ENCODE measurements around the gene VTI1B. TPM values are rescaled to one million over a fixed set of nuclear protein-coding genes. Genes with fewer than 3 reads are reported as not detected.
"Not testable (repeated sequence)": the region's sequence is repeated elsewhere in the genome, so short reads cannot be mapped to it uniquely, and the experiment has no call there.

The VTI1B gene
- total RNA-seq, 1 donor from 2014 or later: 108 TPM

GRCh38 chr14:67630186-67630585 lies 44.2 kb downstream of the VTI1B start:
- no peak for DNase-seq (ENCODE audit: low spot score)

- no peak for DNase-seq (ENCODE audit: low spot score)
Observed at GRCh38 chr14:67627519-67627918, 46.9 kb downstream of the VTI1B start.

- DNase-seq (ENCODE audit: low spot score): not testable (repeated sequence)
Observed at GRCh38 chr14:67626131-67626530, 48.3 kb downstream of the VTI1B start.

DNA sequence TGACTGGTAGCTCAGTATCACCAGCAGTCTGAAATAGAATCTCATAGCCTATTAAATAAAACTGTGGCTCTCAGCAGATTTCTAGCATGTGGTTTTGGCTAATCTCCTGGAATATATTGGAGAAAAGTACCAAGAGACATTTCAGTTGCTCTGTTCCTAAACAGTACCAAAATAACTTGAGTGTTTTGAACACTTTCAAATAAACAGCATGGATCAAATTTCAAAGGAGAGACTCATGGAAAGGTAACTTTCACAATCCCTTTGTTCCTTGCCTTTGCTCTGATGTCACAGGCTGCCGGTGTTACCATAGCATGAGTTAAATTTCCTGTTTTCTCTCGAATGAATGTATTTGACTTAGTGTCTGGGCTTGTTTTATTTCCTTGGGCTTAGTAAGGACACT lies 51.3 kb downstream of the VTI1B start:
- DNase-seq (ENCODE audit: low spot score): no peak

- DNase-seq (ENCODE audit: low spot score): peak; percentile 31
Observed at GRCh38 chr14:67622675-67623074, 51.8 kb downstream of the VTI1B start.

GRCh38 chr14:67620217-67620785 lies 54.1 kb downstream of the VTI1B start:
- no peak for DNase-seq (ENCODE audit: low spot score)

DNA sequence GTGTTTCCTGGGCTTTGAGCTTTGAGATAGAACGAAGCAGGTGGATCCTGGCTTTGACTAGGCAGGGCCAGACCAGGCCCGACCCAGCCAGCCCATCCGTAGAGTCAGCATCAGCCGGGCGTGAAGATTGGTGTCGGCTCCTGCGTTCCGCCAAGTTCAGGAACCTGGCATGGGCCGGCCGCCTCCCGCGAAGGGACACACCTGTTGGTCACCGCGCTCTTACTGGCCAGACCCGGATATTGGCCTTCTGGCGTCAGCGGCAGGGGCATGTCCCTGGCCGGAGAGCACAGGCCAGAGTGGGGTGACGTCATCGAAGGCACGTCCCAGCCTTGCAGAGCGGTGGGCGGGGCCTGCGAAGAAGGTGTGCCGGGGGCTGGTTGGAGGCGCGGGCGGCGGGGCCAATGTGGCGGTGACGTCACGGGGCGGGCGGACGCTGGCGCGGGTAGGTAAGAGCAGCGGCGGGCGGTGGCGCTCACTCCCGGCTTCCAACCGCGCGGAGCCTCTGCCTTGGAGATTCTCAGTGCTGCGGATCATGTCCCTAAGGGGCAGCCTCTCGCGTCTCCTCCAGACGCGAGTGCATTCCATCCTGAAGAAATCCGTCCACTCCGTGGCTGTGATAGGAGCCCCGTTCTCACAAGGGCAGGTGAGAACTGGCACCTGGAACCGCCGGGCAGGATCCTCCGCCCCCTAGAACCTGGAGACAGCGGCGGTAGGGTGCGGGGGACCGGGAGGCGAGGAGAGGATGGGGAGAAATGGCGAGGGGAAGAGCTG lies 54.8 kb downstream of the VTI1B start, which contains the start of gene ARG2:
TSS of gene ARG2 (plus strand) at position 475 of the 771 bp plus-strand sequence. CDS start at position 533, 58 bp downstream.
- peak; percentile 98 for DNase-seq (ENCODE audit: low spot score)

GRCh38 chr14:67618617-67619063 lies 55.8 kb downstream of the VTI1B start:
- DNase-seq (ENCODE audit: low spot score): no peak

- no peak for DNase-seq (ENCODE audit: low spot score)
Observed at GRCh38 chr14:67610491-67610890, 63.9 kb downstream of the VTI1B start.

- no peak for DNase-seq (ENCODE audit: low spot score)
Observed at GRCh38 chr14:67609642-67610310, 64.7 kb downstream of the VTI1B start.

GRCh38 chr14:67607646-67608045 lies 66.8 kb downstream of the VTI1B start:
- DNase-seq (ENCODE audit: low spot score): no peak

GRCh38 chr14:67602995-67603545 lies 71.4 kb downstream of the VTI1B start:
- no peak for DNase-seq (ENCODE audit: low spot score)

GRCh38 chr14:67602076-67602475 lies 72.4 kb downstream of the VTI1B start:
- no peak for DNase-seq (ENCODE audit: low spot score)

DNA sequence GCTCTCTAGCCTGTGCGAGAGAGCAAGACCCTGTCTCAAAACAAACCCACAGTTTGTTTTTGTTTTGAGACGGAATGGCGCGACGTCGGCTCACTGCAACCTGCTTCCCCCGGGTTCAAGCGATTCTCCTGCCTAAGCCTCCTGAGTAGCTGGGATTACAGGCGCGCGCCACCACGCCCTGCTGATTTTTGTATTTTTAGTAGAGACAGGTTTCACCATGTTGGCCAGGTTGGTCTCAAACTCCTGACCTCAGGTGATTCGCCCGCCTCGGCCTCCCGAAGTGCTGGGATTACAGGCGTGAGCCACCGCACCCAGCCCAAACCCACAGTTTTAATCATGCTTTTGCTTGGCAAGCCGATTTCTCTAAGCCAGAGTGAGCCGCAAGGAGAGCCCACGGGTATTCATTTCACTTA lies 73.9 kb downstream of the VTI1B start:
- not testable (repeated sequence) for DNase-seq (ENCODE audit: low spot score)

GRCh38 chr14:67599698-67600561 lies 74.5 kb downstream of the VTI1B start, which contains the start of gene PIGH:
Gene PIGH (minus strand): TSS chr14:67600268. CDS start chr14:67600203, 65 bp downstream.
- peak; percentile 93 for DNase-seq (ENCODE audit: low spot score)

Other genes with a start within 250 kb of the VTI1B start
- gene TMEM229B, start 185.9 kb downstream of the VTI1B start, total RNA-seq: 33.2 TPM
- gene PLEKHH1, start 141.3 kb downstream of the VTI1B start, total RNA-seq: 35.6 TPM
- 41.5 TPM for gene PIGH, start 74.4 kb downstream of the VTI1B start, total RNA-seq
- gene ARG2, start 54.7 kb downstream of the VTI1B start, total RNA-seq: 9.5 TPM
- gene RDH11, start 21.1 kb upstream of the VTI1B start, total RNA-seq: 222 TPM
- 166 TPM for gene RDH12, start 27.3 kb upstream of the VTI1B start, total RNA-seq
- 21.0 TPM for gene ZFYVE26, start 142.0 kb upstream of the VTI1B start, total RNA-seq
- 18.5 TPM for gene RAD51B, start 145.1 kb upstream of the VTI1B start, total RNA-seq

All from mucosa of gallbladder (tissue), 1 donor.